ENCODE measurements around the gene YBX2. TPM values are rescaled to one million over a fixed set of nuclear protein-coding genes. Genes with fewer than 3 reads are reported as not detected.

YBX2 gene
- polyA plus RNA-seq, 1 experiment, result 0.02 TPM

GRCh38 chr17:7309628-7310027 lies 15.2 kb upstream of the YBX2 start:
- peak overlapping the region; percentile 17 for H3K4me3 ChIP-seq (ENCODE audit: low read depth, low read length)
- no peak for TF ChIP-seq CTCF (IDR thresholded peaks at IDR 0.05; ENCODE audit: low read depth, low read length)
- H3K27me3 ChIP-seq (ENCODE audit: control insufficient read depth, insufficient read depth, low read length), result no peaks in the 10 kb centered on the region
- ChIA-PET POLR2A (interaction anchor here (0.6 to 1.5 kb wide), 2 partner anchors 75 to 1753 kb away, joined by 3 read pairs; partner anchors contain the start of gene DVL2), CTCF (interaction anchor here (0.9 to 1.8 kb wide), 2 partner anchors 14 to 15 kb away, joined by 3 to 5 read pairs; no protein-coding TSS in a partner anchor)
- peaks cover 4% of the 10 kb centered on the region; the same call in 1 of the 2 replicates for H3K9me3 ChIP-seq (ENCODE audit: control insufficient read depth, insufficient read depth, low read length)
- H3K27ac ChIP-seq (ENCODE audit: low read depth, low read length), result no peak overlapping the region
- no peak for DNase-seq (ENCODE audit: low read depth, low spot score)

GRCh38 chr17:7308625-7309433 lies 14.4 kb upstream of the YBX2 start:
- H3K9me3 ChIP-seq (ENCODE audit: control insufficient read depth, insufficient read depth, low read length), result peaks cover 4% of the 10 kb centered on the region; the same call in 1 of the 2 replicates
- ChIA-PET CTCF (interaction anchor here (1.8 kb wide), 1 partner anchor 16 kb away, joined by 5 read pairs; no protein-coding TSS in a partner anchor), POLR2A (interaction anchor here (0.6 to 1.5 kb wide), 2 partner anchors 74 to 1752 kb away, joined by 3 read pairs; partner anchors contain the start of gene DVL2)
- no peak for TF ChIP-seq CTCF (IDR thresholded peaks at IDR 0.05; ENCODE audit: low read depth, low read length)
- H3K27me3 ChIP-seq (ENCODE audit: control insufficient read depth, insufficient read depth, low read length), result no peaks in the 10 kb centered on the region
- H3K4me3 ChIP-seq (ENCODE audit: low read depth, low read length), result peak overlapping the region; percentile 87
- no peak for DNase-seq (ENCODE audit: low read depth, low spot score)
- H3K27ac ChIP-seq (ENCODE audit: low read depth, low read length), result peak overlapping the region; percentile 87

DNA sequence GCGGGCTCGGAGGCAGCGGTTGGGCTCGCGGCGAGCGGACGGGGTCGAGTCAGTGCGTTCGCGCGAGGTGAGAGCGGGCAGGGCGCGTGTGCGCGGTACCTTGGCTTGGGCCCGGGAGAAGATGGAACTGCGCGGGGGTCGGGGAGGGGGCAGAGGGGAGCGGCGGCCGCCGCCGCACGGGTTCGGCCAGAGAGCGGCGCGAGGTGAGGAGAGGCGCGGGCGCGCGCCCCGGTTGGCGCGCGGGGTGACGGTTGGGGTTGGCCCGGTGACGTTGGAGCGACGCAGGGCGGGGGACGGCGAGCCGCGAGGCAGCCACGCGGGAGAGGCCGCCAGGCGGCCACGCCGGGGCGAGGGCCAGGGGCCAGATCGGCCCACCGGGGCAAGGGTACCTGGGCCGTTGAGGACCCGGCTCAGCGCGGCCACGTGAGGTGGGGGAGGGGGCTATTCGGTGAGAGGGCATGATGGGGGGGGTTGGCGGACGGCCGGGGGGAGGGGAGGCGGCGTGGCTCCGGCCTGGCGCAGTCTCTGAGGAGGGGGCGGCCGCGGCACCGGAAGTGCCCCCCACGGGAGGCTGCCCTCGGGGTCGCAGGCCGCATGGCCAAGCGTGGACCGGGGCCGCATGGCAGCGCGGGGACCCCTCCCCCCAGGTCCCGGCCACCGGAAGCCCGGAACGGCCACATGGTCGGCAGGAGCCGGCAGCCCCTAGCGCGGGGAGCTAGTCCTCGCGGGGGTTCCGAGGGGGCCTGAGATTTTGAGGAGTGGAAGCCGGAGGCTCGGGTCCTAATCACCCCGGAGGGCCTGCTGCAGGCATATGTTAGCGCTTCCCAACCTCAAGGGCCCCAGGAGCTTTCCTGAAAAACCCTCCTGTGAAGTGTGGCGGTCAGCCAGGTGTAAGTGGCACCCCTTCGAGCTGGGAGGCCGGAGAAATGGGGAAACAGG lies 13.5 kb upstream of the YBX2 start:
- peak overlapping the region; percentile 87 for H3K27ac ChIP-seq (ENCODE audit: low read depth, low read length)
- peaks cover 4% of the 10 kb centered on the region; the same call in 1 of the 2 replicates for H3K9me3 ChIP-seq (ENCODE audit: control insufficient read depth, insufficient read depth, low read length)
- H3K4me3 ChIP-seq (ENCODE audit: low read depth, low read length), result peak overlapping the region; percentile 87
- no peak for TF ChIP-seq CTCF (IDR thresholded peaks at IDR 0.05; ENCODE audit: low read depth, low read length)
- ChIA-PET CTCF (no interaction called here), POLR2A (interaction anchor here (0.5 to 1.5 kb wide), 2 partner anchors 68 to 73 kb away, joined by 3 read pairs; partner anchors contain the start of gene DVL2)
- no peaks in the 10 kb centered on the region for H3K27me3 ChIP-seq (ENCODE audit: control insufficient read depth, insufficient read depth, low read length)
- DNase-seq (ENCODE audit: low read depth, low spot score), result no peak

DNA sequence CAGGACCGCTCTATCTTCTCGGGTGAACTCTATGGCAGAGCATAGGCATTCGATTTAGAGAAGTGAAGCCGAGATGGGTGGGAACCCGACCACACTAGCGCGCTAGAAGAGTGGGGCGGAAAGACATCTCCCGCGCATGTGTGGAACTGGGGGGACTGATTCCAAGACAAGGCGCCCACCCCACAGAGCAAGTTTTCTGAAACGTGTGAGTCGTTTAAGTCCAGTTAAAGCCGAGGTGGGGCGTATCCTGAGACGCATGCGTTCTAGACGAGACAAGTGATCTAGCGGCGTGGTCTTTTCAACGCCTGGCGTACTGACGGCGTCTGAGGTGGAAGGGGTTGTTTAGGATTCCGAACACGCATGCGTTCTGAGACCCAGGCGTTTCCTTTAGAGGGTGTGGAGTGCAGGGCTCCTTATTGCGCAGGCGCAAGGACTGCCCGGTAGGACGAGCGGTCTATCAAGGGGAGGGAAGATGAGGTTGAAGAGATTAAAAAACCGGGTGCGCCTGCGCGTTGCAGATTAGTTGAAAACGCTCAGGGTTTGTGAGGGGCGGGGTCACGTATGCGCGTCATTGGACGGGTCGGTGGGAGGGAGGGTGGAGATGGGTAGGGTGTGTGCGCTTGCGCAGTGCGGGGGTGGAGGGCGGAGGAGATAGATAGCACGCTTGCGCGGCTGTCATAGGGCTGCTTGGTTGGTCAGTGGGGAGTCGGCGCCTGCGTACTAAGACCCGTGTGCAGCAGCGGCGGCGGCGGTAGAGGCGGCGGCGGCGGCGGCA lies 12.7 kb upstream of the YBX2 start, which contains the start of gene EIF5A:
Gene EIF5A (plus strand): TSS at position 718 of the 775 bp plus-strand sequence. CDS start 2,008 bp downstream, outside the sequence.
- H3K4me3 ChIP-seq (ENCODE audit: low read depth, low read length), result peak within 1 kb of the TSS; percentile 87
- peak; percentile 100 for DNase-seq (ENCODE audit: low read depth, low spot score)
- H3K9me3 ChIP-seq (ENCODE audit: control insufficient read depth, insufficient read depth, low read length), result peaks cover 4% of the 10 kb centered on the region; the same call in 1 of the 2 replicates
- H3K27ac ChIP-seq (ENCODE audit: low read depth, low read length), result peak within 1 kb of the TSS; percentile 87
- no peaks in the 10 kb centered on the region for H3K27me3 ChIP-seq (ENCODE audit: control insufficient read depth, insufficient read depth, low read length)
- POLR2A ChIA-PET, result no interaction called here
- no peak for TF ChIP-seq CTCF (IDR thresholded peaks at IDR 0.05; ENCODE audit: low read depth, low read length)
- CTCF ChIA-PET, result no interaction called here
